K562 (cell line): Measurements from ENCODE around the gene IDH2. TPM values are rescaled to one million over a fixed set of nuclear protein-coding genes. Genes with fewer than 3 reads are reported as not detected.

Experiments
- BRCA1 ChIP-seq, 2 experiments: fragments of 450-650 bp in 1 of 2; sonication (generic) in 1 of 2; formaldehyde crosslinking in 1 of 2; IDR thresholded peaks; 2 replicates each; pipeline versions ENCODE4 v1.5.0 to v1.6.1; 2017 to 2020; ENCODE audit warnings: mild to moderate bottlenecking in 1 of 2, missing genetic modification reagents in 1 of 2
- CBFA2T3 ChIP-seq: fragments of 450-650 bp; IDR thresholded peaks from 2 replicates; pipeline ENCODE4 v1.6.1; 2017
- CBX1 ChIP-seq: sonication (generic); IDR thresholded peaks from 2 replicates; pipeline ENCODE4 v1.6.1; 2016; ENCODE audit warnings: antibody characterized with exemption, low read depth, mild to moderate bottlenecking
- CCAR2 ChIP-seq: fragments of 200-400 bp; formaldehyde crosslinking; IDR thresholded peaks from 2 replicates; pipeline ENCODE4 v1.6.1; 2017; ENCODE audit warnings: mild to moderate bottlenecking, low read depth, low read length
- ESRRA ChIP-seq: fragments of 450-650 bp; IDR thresholded peaks from 2 replicates; pipeline ENCODE4 v1.6.1; 2014; ENCODE audit warnings: low read depth, mild to moderate bottlenecking, moderate library complexity, borderline replicate concordance
- HDGF ChIP-seq: fragments of 450-650 bp; IDR thresholded peaks from 2 replicates; pipeline ENCODE4 v1.6.1; 2016
- HIVEP1 ChIP-seq: fragments of 250-450 bp; sonication (Bioruptor Pico); IDR thresholded peaks from 2 replicates; pipeline ENCODE4 v1.4.0; 2020; ENCODE audit warnings: mild to moderate bottlenecking
- HMGN3 ChIP-seq: IDR thresholded peaks from 2 replicates; pipeline ENCODE4 v1.6.1; 2011; ENCODE audit warnings: borderline replicate concordance, low read depth, mild to moderate bottlenecking, mixed read lengths, low read length; ENCODE audit not compliant: insufficient read length; ENCODE audit errors: extremely low read depth
- HNRNPUL1 ChIP-seq: fragments of 200-400 bp; formaldehyde crosslinking; IDR thresholded peaks from 2 replicates; pipeline ENCODE4 v1.6.1; 2017; ENCODE audit warnings: low read length
- KLF1 ChIP-seq: fragments of 450-650 bp; IDR thresholded peaks from 2 replicates; pipeline ENCODE4 v1.6.1; 2016; ENCODE audit warnings: missing genetic modification characterization, missing compliant biosample characterization
- MAZ ChIP-seq, 2 experiments: fragments of 450-650 bp in 1 of 2; sonication (generic) in 1 of 2; formaldehyde crosslinking; IDR thresholded peaks in 1 of 2; conservative IDR thresholded peaks in 1 of 2; 2 replicates each; pipeline versions ENCODE4 v1.4.0 to v1.5.0; 2020; ENCODE audit warnings: mild to moderate bottlenecking in 1 of 2, missing genetic modification reagents in 1 of 2
- MTA2 ChIP-seq: fragments of 450-650 bp; IDR thresholded peaks from 2 replicates; pipeline ENCODE4 v1.6.1; 2016; ENCODE audit warnings: low read depth
- NR2C2 ChIP-seq, 2 experiments: fragments of 200-800 bp in 1 of 2; sonication (Bioruptor generic) in 1 of 2; sonication (generic) in 1 of 2; formaldehyde crosslinking in 1 of 2; IDR thresholded peaks; 2 replicates each; pipeline versions ENCODE4 v1.6.1 to v1.8.0; 2016 to 2022; ENCODE audit warnings: mild to moderate bottlenecking in 1 of 2, missing compliant biosample characterization in 1 of 2, missing genetic modification characterization in 1 of 2, missing genetic modification reagents in 1 of 2
- PCBP1 ChIP-seq: fragments of 200-400 bp; formaldehyde crosslinking; IDR thresholded peaks from 2 replicates; pipeline ENCODE4 v1.6.1; 2018; ENCODE audit warnings: mild to moderate bottlenecking, low read depth, low read length; ENCODE audit not compliant: poor library complexity, severe bottlenecking
- RFX5 ChIP-seq: IDR thresholded peaks from 2 replicates; pipeline ENCODE4 v1.6.1; 2011; ENCODE audit warnings: low read depth, mild to moderate bottlenecking, improper control_type of control experiment, low read length
- SETDB1 ChIP-seq: IDR thresholded peaks from one replicate; pipeline ENCODE4 v1.6.1; 2012; ENCODE audit warnings: low read length, control low read depth, inconsistent platforms
- SOX6 ChIP-seq: fragments of 450-650 bp; IDR thresholded peaks from 2 replicates; pipeline ENCODE4 v1.6.1; 2014; ENCODE audit warnings: mild to moderate bottlenecking
- USF2 ChIP-seq: sonication (generic); formaldehyde crosslinking; IDR thresholded peaks from 2 replicates; pipeline ENCODE4 v1.5.0; 2020; ENCODE audit warnings: missing genetic modification reagents
- YBX1 ChIP-seq: fragments of 450-650 bp; IDR thresholded peaks from 2 replicates; pipeline ENCODE4 v1.7.1; 2016; ENCODE audit warnings: mild to moderate bottlenecking
- ZFX ChIP-seq: sonication (generic); formaldehyde crosslinking; IDR thresholded peaks from 2 replicates; pipeline ENCODE4 v1.8.0; 2022; ENCODE audit warnings: mild to moderate bottlenecking, missing genetic modification reagents, moderate library complexity
- ZNF24 ChIP-seq: fragments of 450-650 bp; IDR thresholded peaks from 2 replicates; pipeline ENCODE4 v1.6.1; 2016
- ZNF282 ChIP-seq: sonication (generic); formaldehyde crosslinking; IDR thresholded peaks from 2 replicates; pipeline ENCODE4 v1.8.1; 2023; ENCODE audit warnings: missing genetic modification reagents
- ZNF583 ChIP-seq: fragments of 250-450 bp; sonication (Bioruptor Pico); IDR thresholded peaks from 2 replicates; pipeline ENCODE4 v1.4.0; 2020
- ZNF589 ChIP-seq: fragments of 200-800 bp; sonication (Bioruptor generic); IDR thresholded peaks from 2 replicates; pipeline ENCODE4 v1.6.1; 2016; ENCODE audit warnings: low read depth, missing genetic modification characterization, missing compliant biosample characterization
- polyA plus RNA-seq, 8 experiments: library from polyadenylated mRNA; depleted of rRNA in 4 of 8; stranded (reverse) in 5 of 8; unstranded in 3 of 8; fragments of >200 nt; fragmentation: Nextera tagmentation in 2 of 8; fragmentation: Illumina TruSeq in 1 of 8; extraction: Ambion mirVana in 2 of 8; extraction: Trizol in 1 of 8; gene quantifications; 2 replicates each; pipeline versions ENCODE4 v1.2.1 to v1.2.3, GENCODE V29; 2011 to 2014; ENCODE audit warnings: inconsistent platforms in 1 of 8, missing spikeins in 1 of 8
- total RNA-seq, 7 experiments: library from RNA; depleted of rRNA in 6 of 7; stranded (reverse); fragments of >200 nt in 6 of 7; fragmentation: Illumina TruSeq in 2 of 7; extraction: Trizol in 2 of 7; gene quantifications; 2 replicates each; pipeline versions ENCODE4 v1.2.1 to v1.2.3, GENCODE V29; 2011 to 2021; ENCODE audit warnings: low replicate concordance in 1 of 7
- TF ChIP-seq, protein P1 (sequence below): sonication (generic); formaldehyde crosslinking; IDR thresholded peaks from 2 replicates; pipeline ENCODE4 v1.9.0; 2022; ENCODE audit warnings: mild to moderate bottlenecking, missing genetic modification reagents
- TF ChIP-seq, protein P2 (sequence below), 2 experiments: fragments of 150-350 bp in 1 of 2; IDR thresholded peaks; 2 replicates each; pipeline ENCODE4 v1.6.1; 2012 to 2016; ENCODE audit warnings: low read depth in 2 of 2, low read length in 2 of 2, mild to moderate bottlenecking in 1 of 2, moderate library complexity in 1 of 2

IDH2 gene
- total and polyA plus RNA-seq, 9 of the 15 experiments (the other 6 are each of a cell fraction or from before 2014, with no cell fraction given): 0.70 to 99.9 (median 59.2) TPM

- TF ChIP-seq RFX5 (no peak), NR2C2 (CRISPR knock-in tag; IDR thresholded peaks at IDR 0.05) (no peak), NR2C2 (tag; IDR thresholded peaks at IDR 0.05) (peak; percentile 56; the same call in 1 of the 2 replicates), ZNF282 (CRISPR knock-in tag) (no peak), MAZ (CRISPR knock-in tag; conservative IDR thresholded peaks at IDR 0.05 in 1 of 2, IDR thresholded peaks at IDR 0.05 in 1 of 2) (peak; percentile 96 to 99), BRCA1 (IDR thresholded peaks at IDR 0.05) (no peak), BRCA1 (CRISPR knock-in tag; IDR thresholded peaks at IDR 0.05) (no peak), CBX1 (peak; percentile 66; the same call in 1 of the 2 replicates), CCAR2 (no peak), MTA2 (peak; percentile 89), YBX1 (no peak), KLF1 (tag) (peak; percentile 66; the same call in 1 of the 2 replicates), HMGN3 (peak; percentile 96), ZNF24 (peak; percentile 60; the same call in 1 of the 2 replicates), ZFX (CRISPR knock-in tag) (peak; percentile 89), PCBP1 (peak; percentile 49), SOX6 (peak; percentile 88), SETDB1 (no peak), ZNF583 (CRISPR knock-in tag) (peak; percentile 88; the same call in 1 of the 2 replicates), HDGF (no peak), ZNF589 (peak; percentile 48; the same call in 1 of the 2 replicates), HNRNPUL1 (no peak), HIVEP1 (no peak), ESRRA (peak; percentile 58; the same call in 1 of the 2 replicates), CBFA2T3 (peak; percentile 97), USF2 (CRISPR knock-in tag) (no peak)
- TF ChIP-seq, protein P1, sequence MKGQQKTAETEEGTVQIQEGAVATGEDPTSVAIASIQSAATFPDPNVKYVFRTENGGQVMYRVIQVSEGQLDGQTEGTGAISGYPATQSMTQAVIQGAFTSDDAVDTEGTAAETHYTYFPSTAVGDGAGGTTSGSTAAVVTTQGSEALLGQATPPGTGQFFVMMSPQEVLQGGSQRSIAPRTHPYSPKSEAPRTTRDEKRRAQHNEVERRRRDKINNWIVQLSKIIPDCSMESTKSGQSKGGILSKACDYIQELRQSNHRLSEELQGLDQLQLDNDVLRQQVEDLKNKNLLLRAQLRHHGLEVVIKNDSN (CRISPR knock-in tag): no peak
- TF ChIP-seq, protein P2, sequence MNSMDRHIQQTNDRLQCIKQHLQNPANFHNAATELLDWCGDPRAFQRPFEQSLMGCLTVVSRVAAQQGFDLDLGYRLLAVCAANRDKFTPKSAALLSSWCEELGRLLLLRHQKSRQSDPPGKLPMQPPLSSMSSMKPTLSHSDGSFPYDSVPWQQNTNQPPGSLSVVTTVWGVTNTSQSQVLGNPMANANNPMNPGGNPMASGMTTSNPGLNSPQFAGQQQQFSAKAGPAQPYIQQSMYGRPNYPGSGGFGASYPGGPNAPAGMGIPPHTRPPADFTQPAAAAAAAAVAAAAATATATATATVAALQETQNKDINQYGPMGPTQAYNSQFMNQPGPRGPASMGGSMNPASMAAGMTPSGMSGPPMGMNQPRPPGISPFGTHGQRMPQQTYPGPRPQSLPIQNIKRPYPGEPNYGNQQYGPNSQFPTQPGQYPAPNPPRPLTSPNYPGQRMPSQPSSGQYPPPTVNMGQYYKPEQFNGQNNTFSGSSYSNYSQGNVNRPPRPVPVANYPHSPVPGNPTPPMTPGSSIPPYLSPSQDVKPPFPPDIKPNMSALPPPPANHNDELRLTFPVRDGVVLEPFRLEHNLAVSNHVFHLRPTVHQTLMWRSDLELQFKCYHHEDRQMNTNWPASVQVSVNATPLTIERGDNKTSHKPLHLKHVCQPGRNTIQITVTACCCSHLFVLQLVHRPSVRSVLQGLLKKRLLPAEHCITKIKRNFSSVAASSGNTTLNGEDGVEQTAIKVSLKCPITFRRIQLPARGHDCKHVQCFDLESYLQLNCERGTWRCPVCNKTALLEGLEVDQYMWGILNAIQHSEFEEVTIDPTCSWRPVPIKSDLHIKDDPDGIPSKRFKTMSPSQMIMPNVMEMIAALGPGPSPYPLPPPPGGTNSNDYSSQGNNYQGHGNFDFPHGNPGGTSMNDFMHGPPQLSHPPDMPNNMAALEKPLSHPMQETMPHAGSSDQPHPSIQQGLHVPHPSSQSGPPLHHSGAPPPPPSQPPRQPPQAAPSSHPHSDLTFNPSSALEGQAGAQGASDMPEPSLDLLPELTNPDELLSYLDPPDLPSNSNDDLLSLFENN (IDR thresholded peaks at IDR 0.05; ENCODE audit: low read depth in 2 of 2, low read length in 2 of 2): peak in 1 of 2 experiments; percentile 92; a peak in 2 of 4 replicates
Measured at GRCh38 chr15:90143166-90143655, 40.9 kb upstream of the IDH2 start (continued).
